GM12878 (cell line): ENCODE results near the gene NUDT7. TPM values are rescaled to one million over a fixed set of nuclear protein-coding genes. Genes with fewer than 3 reads are reported as not detected.

ENCODE experiments used
- ATAC-seq: fragments of 200-7000 bp; cut with Tn5 transposase; 3 replicates; pipeline ENCODE4 v1.9.1; 2020; ENCODE audit warnings: mild to moderate bottlenecking, moderate library complexity
- BruUV-seq: library from RNA; stranded (reverse); fragments of 400-500 nt; replicated peaks from 2 replicates; lab custom pipeline; 2021; lab: Mats Ljungman, UMichigan
- CTCF ChIA-PET: fragments of 300-600 bp; sonication (Branson Sonifier 250); formaldehyde crosslinking; extraction: SDS; loops from one replicate; lab custom pipeline; 2021; ENCODE audit warnings: inconsistent platforms; lab: Yijun Ruan, JAX
- POLR2A ChIA-PET: fragments of 350-600 bp; formaldehyde crosslinking; extraction: SDS; loops from one replicate; lab custom pipeline; 2021; ENCODE audit warnings: inconsistent platforms; lab: Charles Lee
- RAD21 ChIA-PET: fragments of 300-600 bp; sonication (Branson Sonifier 250); formaldehyde crosslinking; loops from one replicate; lab custom pipeline; 2023; ENCODE audit warnings: antibody characterized with exemption; ENCODE audit not compliant: unreplicated experiment; lab: Charles Lee
- SMC1A ChIA-PET: fragments of 300-600 bp; sonication (Branson Sonifier 250); formaldehyde crosslinking; loops from one replicate; lab custom pipeline; 2023; ENCODE audit not compliant: unreplicated experiment, uncharacterized antibody; lab: Charles Lee
- DNase-seq: peaks from one replicate; pipeline ENCODE4 v3.0.0-alpha.2; 2011; ENCODE audit warnings: low read depth, low spot score
- FAIRE-seq: peaks from 3 replicates; lab custom pipeline; 2011; peaks lifted over from hg19 to GRCh38; lab: Jason Lieb, UNC
- H2AFZ ChIP-seq: 2 replicates; pipeline ENCODE4 v1.6.0; 2011; ENCODE audit warnings: low read depth, low read length, control low read depth; ENCODE audit not compliant: control insufficient read depth
- H3K27ac ChIP-seq: 2 replicates; pipeline ENCODE4 v1.5.1; 2011; ENCODE audit warnings: control low read depth; ENCODE audit not compliant: control insufficient read depth, insufficient read depth
- H3K27me3 ChIP-seq, 2 experiments: replicated peaks in 1 of 2; 2 replicates each; pipeline versions ENCODE4 v1.6.0 to v1.6.1; 2011; ENCODE audit warnings: low read length in 1 of 2; ENCODE audit not compliant: control insufficient read depth in 2 of 2, insufficient read depth in 2 of 2
- H3K36me3 ChIP-seq, 2 experiments: 2 replicates each; pipeline ENCODE4 v1.5.1; 2011; ENCODE audit warnings: low read length in 1 of 2; ENCODE audit not compliant: control insufficient read depth in 2 of 2, insufficient read depth in 2 of 2
- H3K4me1 ChIP-seq: 2 replicates; pipeline ENCODE4 v1.6.1; 2011; ENCODE audit warnings: mild to moderate bottlenecking, low read length, moderate library complexity, mixed read lengths; ENCODE audit not compliant: control insufficient read depth, insufficient read depth
- H3K4me2 ChIP-seq: 2 replicates; pipeline ENCODE4 v1.6.0; 2011; ENCODE audit warnings: control low read depth; ENCODE audit not compliant: control insufficient read depth, insufficient read depth
- H3K4me3 ChIP-seq: fragments of 200-600 bp; sonication (generic); 2 replicates; pipeline ENCODE4 v1.5.1; 2016
- H3K79me2 ChIP-seq: 2 replicates; pipeline ENCODE4 v1.6.0; 2011; ENCODE audit warnings: low read length; ENCODE audit not compliant: control insufficient read depth, insufficient read depth
- H3K9ac ChIP-seq: 2 replicates; pipeline ENCODE4 v1.8.0; 2011; ENCODE audit warnings: low read length, control low read depth, mixed read lengths; ENCODE audit not compliant: control insufficient read depth, insufficient read depth
- H3K9me3 ChIP-seq: replicated peaks from 3 replicates; pipeline ENCODE4 v1.5.1; 2011; ENCODE audit warnings: mild to moderate bottlenecking, low read length; ENCODE audit not compliant: control insufficient read depth, insufficient read depth
- H4K20me1 ChIP-seq: 2 replicates; pipeline ENCODE4 v1.6.0; 2011; ENCODE audit not compliant: control insufficient read depth, insufficient read depth
- CHD4 ChIP-seq: fragments of 200-600 bp; sonication (generic); IDR thresholded peaks from 2 replicates; pipeline ENCODE4 v1.6.1; 2016; ENCODE audit warnings: mild to moderate bottlenecking
- EZH2 ChIP-seq: IDR thresholded peaks from 2 replicates; pipeline ENCODE4 v1.6.1; 2012; ENCODE audit warnings: low read depth, mild to moderate bottlenecking, control low read depth, inconsistent platforms, low read length, borderline replicate concordance; ENCODE audit not compliant: control insufficient read depth
- GABPA ChIP-seq: IDR thresholded peaks from 2 replicates; pipeline ENCODE4 v1.6.1; 2014; ENCODE audit warnings: antibody characterized with exemption, low read depth, mild to moderate bottlenecking, inconsistent platforms
- HCFC1 ChIP-seq: fragments of 150-350 bp; IDR thresholded peaks from 2 replicates; pipeline ENCODE4 v1.6.1; 2014; ENCODE audit warnings: low read length
- HDAC6 ChIP-seq: fragments of 200-600 bp; sonication (generic); IDR thresholded peaks from one replicate; pipeline ENCODE4 v1.8.0; 2017; ENCODE audit warnings: antibody characterized with exemption; ENCODE audit not compliant: unreplicated experiment
- HDGF ChIP-seq: fragments of 450-650 bp; IDR thresholded peaks from 2 replicates; pipeline ENCODE4 v1.6.1; 2016; ENCODE audit warnings: antibody characterized with exemption
- IRF4 ChIP-seq: IDR thresholded peaks from 2 replicates; pipeline ENCODE4 v1.6.1; 2011; ENCODE audit warnings: low read depth, low read length
- NFIC ChIP-seq: IDR thresholded peaks from 2 replicates; pipeline ENCODE4 v1.6.1; 2012; ENCODE audit warnings: low read depth, mild to moderate bottlenecking, inconsistent platforms, low read length, moderate library complexity
- NR2C2 ChIP-seq: IDR thresholded peaks from 2 replicates; pipeline ENCODE4 v1.6.1; 2011; ENCODE audit warnings: borderline replicate concordance, low read depth; ENCODE audit not compliant: control insufficient read depth, insufficient read length
- PML ChIP-seq: IDR thresholded peaks from 2 replicates; pipeline ENCODE4 v1.6.1; 2012; ENCODE audit warnings: low read length, inconsistent platforms
- POU2F2 ChIP-seq: IDR thresholded peaks from 3 replicates; pipeline ENCODE4 v1.6.1; 2011; ENCODE audit warnings: low read depth, mild to moderate bottlenecking, low read length, borderline replicate concordance
- RB1 ChIP-seq: fragments of 450-650 bp; formaldehyde crosslinking; IDR thresholded peaks from 2 replicates; pipeline ENCODE4 v1.6.1; 2017; ENCODE audit warnings: mild to moderate bottlenecking, borderline replicate concordance
- RBBP5 ChIP-seq: fragments of 200-600 bp; sonication (generic); conservative IDR thresholded peaks from 2 replicates; pipeline ENCODE4 v1.6.1; 2016
- SIN3A ChIP-seq: IDR thresholded peaks from 2 replicates; pipeline ENCODE4 v1.6.1; 2012; ENCODE audit warnings: low read depth, low read length, improper control_type of control experiment
- SIX5 ChIP-seq: IDR thresholded peaks from 2 replicates; pipeline ENCODE4 v1.6.1; 2011; ENCODE audit warnings: mild to moderate bottlenecking, low read depth, low read length, moderate library complexity; ENCODE audit not compliant: severe bottlenecking
- SP1 ChIP-seq: IDR thresholded peaks from one replicate; pipeline ENCODE4 v1.6.1; 2011; ENCODE audit warnings: low read depth, low read length
- WGBS: methylation state at CpG from one replicate; pipeline ENCODE4 v1.1.6; 2016; ENCODE audit warnings: low lambda C conversion rate; ENCODE audit not compliant: insufficient replicate concordance, insufficient coverage; ENCODE audit errors: missing lambda C conversion rate; 5-methylcytosine and 5-hydroxymethylcytosine counted together
- in situ Hi-C: fragments of 300-500 bp; cut with MboI; formaldehyde crosslinking; loops from 9 replicates; pipeline ENCODE4 v1.14.3; 2018; ENCODE audit warnings: mixed read lengths
- intact Hi-C: fragments of 100-400 bp; cut with micrococcal nuclease; formaldehyde crosslinking; loops from one replicate; pipeline ENCODE4 v1.14.2; 2022; ENCODE audit not compliant: unreplicated experiment
- polyA plus RNA-seq, 11 experiments: library from polyadenylated mRNA; depleted of rRNA in 4 of 11; unstranded in 6 of 11; stranded (reverse) in 5 of 11; fragments of >200 nt; fragmentation: Nextera tagmentation in 4 of 11; fragmentation: Illumina TruSeq in 1 of 11; extraction: Ambion mirVana in 4 of 11; extraction: Trizol in 1 of 11; gene quantifications; 1 replicate in 1 of 11; 2 replicates in 10 of 11; pipeline versions ENCODE4 v1.2.1 to v1.2.3, GENCODE V29; 2011 to 2016; ENCODE audit warnings: inconsistent platforms in 2 of 11, missing spikeins in 2 of 11, low read depth in 1 of 11
- total RNA-seq, 4 experiments: library from RNA; depleted of rRNA in 3 of 4; stranded (reverse); fragments of >200 nt in 3 of 4; fragmentation: Illumina TruSeq in 1 of 4; extraction: Trizol in 1 of 4; gene quantifications; 2 replicates each; pipeline versions ENCODE4 v1.2.1 to v1.2.3, GENCODE V29; 2013 to 2021
- TF ChIP-seq, protein P1 (sequence below): fragments of 450-650 bp; formaldehyde crosslinking; IDR thresholded peaks from 2 replicates; pipeline ENCODE4 v1.4.0; 2022; ENCODE audit warnings: mild to moderate bottlenecking, moderate library complexity
- TF ChIP-seq, protein P2 (sequence below): fragments of 450-650 bp; IDR thresholded peaks from 2 replicates; pipeline ENCODE4 v1.6.1; 2017; ENCODE audit warnings: mild to moderate bottlenecking
- TF ChIP-seq, protein P3 (sequence below): fragments of 450-650 bp; IDR thresholded peaks from 2 replicates; pipeline ENCODE4 v1.6.1; 2016; ENCODE audit warnings: mild to moderate bottlenecking

NUDT7 gene
- total and polyA plus RNA-seq, 10 of the 15 experiments (the other 5 are each of a cell fraction or from before 2014, with no cell fraction given), result 2.8 to 14.3 (median 5.2) TPM

DNA sequence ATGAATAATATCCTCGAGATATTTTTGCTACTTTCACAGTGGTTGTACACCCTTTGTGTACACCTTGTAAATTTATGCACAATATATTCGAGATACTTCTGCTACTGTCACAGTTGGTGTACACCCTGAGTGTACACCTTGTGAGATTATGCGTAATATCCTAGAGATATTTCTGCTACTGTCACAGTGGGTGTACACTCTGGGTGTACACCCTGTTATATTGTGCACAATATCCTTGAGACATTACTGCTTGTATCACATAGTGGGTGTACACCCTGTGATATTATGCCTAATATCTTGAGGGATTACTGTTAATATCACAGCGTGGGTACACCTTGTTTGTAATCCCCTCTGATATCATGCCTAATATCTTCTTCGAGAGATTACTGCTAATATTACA, 7.2 kb upstream of the NUDT7 start:
- Histone ChIP-seq H3K36me3 (no peaks in the 10 kb centered on the region), H3K9ac (no peak overlapping the region), H3K79me2 (no peaks in the 10 kb centered on the region), H3K4me2 (no peak overlapping the region), H3K4me3 (no peak overlapping the region), H3K27me3 (no peaks in the 10 kb centered on the region; a peak in 1 of 4 replicates), H3K9me3 (no peaks in the 10 kb centered on the region), H3K4me1 (no peaks in the 10 kb centered on the region), H3K27ac (no peak overlapping the region), H2AFZ (no peak overlapping the region), H4K20me1 (no peaks in the 10 kb centered on the region)
- intact Hi-C loops, result no loop called here
- BruUV-seq, result no TSS peak
- ChIA-PET RAD21 (no interaction called here), POLR2A (no interaction called here), SMC1A (no interaction called here), CTCF (no interaction called here)
- in situ Hi-C loops, result no loop called here
- WGBS, result 37% methylated on average over 5 of the region's 5 CpGs
- ATAC-seq (no peak), FAIRE-seq (no peak), DNase-seq (no peak)
- TF ChIP-seq CHD4 (no peak), PML (no peak), SIX5 (no peak), IRF4 (no peak), HCFC1 (no peak), EZH2 (no peak), GABPA (no peak), SIN3A (no peak), NFIC (no peak), HDGF (no peak), POU2F2 (no peak), NR2C2 (no peak), RB1 (no peak), RBBP5 (no peak), SP1 (no peak), HDAC6 (no peak)
- TF ChIP-seq, protein P1, sequence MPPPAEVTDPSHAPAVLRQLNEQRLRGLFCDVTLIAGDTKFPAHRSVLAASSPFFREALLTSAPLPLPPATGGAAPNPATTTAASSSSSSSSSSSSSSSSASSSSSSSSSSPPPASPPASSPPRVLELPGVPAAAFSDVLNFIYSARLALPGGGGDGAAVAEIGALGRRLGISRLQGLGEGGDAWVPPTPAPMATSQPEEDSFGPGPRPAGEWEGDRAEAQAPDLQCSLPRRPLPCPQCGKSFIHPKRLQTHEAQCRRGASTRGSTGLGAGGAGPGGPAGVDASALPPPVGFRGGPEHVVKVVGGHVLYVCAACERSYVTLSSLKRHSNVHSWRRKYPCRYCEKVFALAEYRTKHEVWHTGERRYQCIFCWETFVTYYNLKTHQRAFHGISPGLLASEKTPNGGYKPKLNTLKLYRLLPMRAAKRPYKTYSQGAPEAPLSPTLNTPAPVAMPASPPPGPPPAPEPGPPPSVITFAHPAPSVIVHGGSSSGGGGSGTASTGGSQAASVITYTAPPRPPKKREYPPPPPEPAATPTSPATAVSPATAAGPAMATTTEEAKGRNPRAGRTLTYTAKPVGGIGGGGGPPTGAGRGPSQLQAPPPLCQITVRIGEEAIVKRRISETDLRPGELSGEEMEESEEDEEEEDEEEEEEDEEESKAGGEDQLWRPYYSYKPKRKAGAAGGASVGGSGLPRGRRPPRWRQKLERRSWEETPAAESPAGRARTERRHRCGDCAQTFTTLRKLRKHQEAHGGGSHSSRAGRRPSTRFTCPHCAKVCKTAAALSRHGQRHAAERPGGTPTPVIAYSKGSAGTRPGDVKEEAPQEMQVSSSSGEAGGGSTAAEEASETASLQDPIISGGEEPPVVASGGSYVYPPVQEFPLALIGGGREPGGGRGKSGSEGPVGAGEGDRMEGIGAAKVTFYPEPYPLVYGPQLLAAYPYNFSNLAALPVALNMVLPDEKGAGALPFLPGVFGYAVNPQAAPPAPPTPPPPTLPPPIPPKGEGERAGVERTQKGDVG (CRISPR knock-in tag), result no peak
- TF ChIP-seq, protein P2, sequence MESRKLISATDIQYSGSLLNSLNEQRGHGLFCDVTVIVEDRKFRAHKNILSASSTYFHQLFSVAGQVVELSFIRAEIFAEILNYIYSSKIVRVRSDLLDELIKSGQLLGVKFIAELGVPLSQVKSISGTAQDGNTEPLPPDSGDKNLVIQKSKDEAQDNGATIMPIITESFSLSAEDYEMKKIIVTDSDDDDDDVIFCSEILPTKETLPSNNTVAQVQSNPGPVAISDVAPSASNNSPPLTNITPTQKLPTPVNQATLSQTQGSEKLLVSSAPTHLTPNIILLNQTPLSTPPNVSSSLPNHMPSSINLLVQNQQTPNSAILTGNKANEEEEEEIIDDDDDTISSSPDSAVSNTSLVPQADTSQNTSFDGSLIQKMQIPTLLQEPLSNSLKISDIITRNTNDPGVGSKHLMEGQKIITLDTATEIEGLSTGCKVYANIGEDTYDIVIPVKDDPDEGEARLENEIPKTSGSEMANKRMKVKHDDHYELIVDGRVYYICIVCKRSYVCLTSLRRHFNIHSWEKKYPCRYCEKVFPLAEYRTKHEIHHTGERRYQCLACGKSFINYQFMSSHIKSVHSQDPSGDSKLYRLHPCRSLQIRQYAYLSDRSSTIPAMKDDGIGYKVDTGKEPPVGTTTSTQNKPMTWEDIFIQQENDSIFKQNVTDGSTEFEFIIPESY, result no peak
- TF ChIP-seq, protein P3, sequence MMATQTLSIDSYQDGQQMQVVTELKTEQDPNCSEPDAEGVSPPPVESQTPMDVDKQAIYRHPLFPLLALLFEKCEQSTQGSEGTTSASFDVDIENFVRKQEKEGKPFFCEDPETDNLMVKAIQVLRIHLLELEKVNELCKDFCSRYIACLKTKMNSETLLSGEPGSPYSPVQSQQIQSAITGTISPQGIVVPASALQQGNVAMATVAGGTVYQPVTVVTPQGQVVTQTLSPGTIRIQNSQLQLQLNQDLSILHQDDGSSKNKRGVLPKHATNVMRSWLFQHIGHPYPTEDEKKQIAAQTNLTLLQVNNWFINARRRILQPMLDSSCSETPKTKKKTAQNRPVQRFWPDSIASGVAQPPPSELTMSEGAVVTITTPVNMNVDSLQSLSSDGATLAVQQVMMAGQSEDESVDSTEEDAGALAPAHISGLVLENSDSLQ, result no peak
